ENCODE results near the gene PPY.

DNA sequence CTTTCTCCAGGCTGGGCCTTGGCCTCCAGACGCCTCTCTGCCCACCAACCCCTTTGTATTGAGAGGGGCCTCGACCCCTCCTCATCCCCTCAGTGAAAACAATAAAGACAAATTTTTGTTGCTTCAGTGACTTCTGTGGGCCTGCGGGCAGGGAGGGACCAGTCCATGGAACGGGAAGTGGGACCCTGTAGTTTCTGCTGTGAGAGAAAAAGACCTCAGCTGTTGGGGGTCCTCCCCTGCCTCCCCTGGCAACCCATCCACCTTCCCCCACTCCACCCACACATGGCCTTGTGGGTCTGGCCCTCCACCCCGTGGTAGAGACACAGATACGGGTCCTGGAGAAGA, 3.5 kb downstream of the PPY start:
- TF ChIP-seq, protein P1, sequence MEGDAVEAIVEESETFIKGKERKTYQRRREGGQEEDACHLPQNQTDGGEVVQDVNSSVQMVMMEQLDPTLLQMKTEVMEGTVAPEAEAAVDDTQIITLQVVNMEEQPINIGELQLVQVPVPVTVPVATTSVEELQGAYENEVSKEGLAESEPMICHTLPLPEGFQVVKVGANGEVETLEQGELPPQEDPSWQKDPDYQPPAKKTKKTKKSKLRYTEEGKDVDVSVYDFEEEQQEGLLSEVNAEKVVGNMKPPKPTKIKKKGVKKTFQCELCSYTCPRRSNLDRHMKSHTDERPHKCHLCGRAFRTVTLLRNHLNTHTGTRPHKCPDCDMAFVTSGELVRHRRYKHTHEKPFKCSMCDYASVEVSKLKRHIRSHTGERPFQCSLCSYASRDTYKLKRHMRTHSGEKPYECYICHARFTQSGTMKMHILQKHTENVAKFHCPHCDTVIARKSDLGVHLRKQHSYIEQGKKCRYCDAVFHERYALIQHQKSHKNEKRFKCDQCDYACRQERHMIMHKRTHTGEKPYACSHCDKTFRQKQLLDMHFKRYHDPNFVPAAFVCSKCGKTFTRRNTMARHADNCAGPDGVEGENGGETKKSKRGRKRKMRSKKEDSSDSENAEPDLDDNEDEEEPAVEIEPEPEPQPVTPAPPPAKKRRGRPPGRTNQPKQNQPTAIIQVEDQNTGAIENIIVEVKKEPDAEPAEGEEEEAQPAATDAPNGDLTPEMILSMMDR (IDR thresholded peaks at IDR 0.05; ENCODE audit: borderline replicate concordance, extremely low read depth, low read length, poor library complexity, severe bottlenecking): no peak
- TF ChIP-seq EZH2 (IDR thresholded peaks at IDR 0.05; ENCODE audit: borderline replicate concordance, low read depth, low read length, severe bottlenecking): no peak
